CD4-positive, alpha-beta memory T cell (primary cell): ENCODE data around the gene DPAGT1. TPM values are rescaled to one million over a fixed set of nuclear protein-coding genes. Genes with fewer than 3 reads are reported as not detected.

Experiments used
- CTCF ChIA-PET: fragments of 350-600 bp; sonication (Branson Sonifier 250); formaldehyde crosslinking; loops from one replicate; lab custom pipeline; 2021; ENCODE audit warnings: inconsistent platforms; ENCODE audit not compliant: partially characterized antibody; lab: Charles Lee
- POLR2A ChIA-PET: fragments of 350-600 bp; sonication (Branson Sonifier 250); formaldehyde crosslinking; loops from one replicate; lab custom pipeline; 2021; ENCODE audit not compliant: partially characterized antibody; lab: Charles Lee
- DNase-seq, 5 donors: peaks; one replicate each; pipeline versions ENCODE4 v3.0.0 to v3.0.0-alpha.2; 2020 to 2022; ENCODE audit warnings: mixed read lengths in 1 of 5
- H3K27ac ChIP-seq: one replicate; pipeline ENCODE4 v1.7.0; 2013; ENCODE audit warnings: low read depth, low read length
- H3K27me3 ChIP-seq: 2 replicates; pipeline ENCODE4 v1.7.0; 2013; ENCODE audit warnings: mild to moderate bottlenecking, low read length, moderate library complexity; ENCODE audit not compliant: insufficient read depth
- H3K36me3 ChIP-seq: 2 replicates; pipeline ENCODE4 v1.7.0; 2013; ENCODE audit warnings: mild to moderate bottlenecking, low read length, moderate library complexity; ENCODE audit not compliant: insufficient read depth
- H3K4me1 ChIP-seq: 2 replicates; pipeline ENCODE4 v1.7.0; 2013; ENCODE audit warnings: mild to moderate bottlenecking, low read length, moderate library complexity; ENCODE audit not compliant: insufficient read depth
- H3K4me3 ChIP-seq, 2 donors: one replicate each; pipeline ENCODE4 v1.7.0; 2013; ENCODE audit warnings: low read length in 2 of 2, mild to moderate bottlenecking in 1 of 2
- H3K9me3 ChIP-seq, 2 donors: one replicate each; pipeline ENCODE4 v1.7.0; 2013; ENCODE audit warnings: low read length in 2 of 2, control low read depth in 1 of 2; ENCODE audit not compliant: control insufficient read depth in 1 of 2
- H3K27ac Mint-ChIP-seq, 7 donors: one replicate each; pipeline ENCODE4 v1.8.0; 2020 to 2021; ENCODE audit warnings: mixed read lengths in 7 of 7, mild to moderate bottlenecking in 6 of 7, inconsistent platforms in 3 of 7, moderate library complexity in 3 of 7
- H3K27me3 Mint-ChIP-seq, 2 donors: one replicate each; pipeline ENCODE4 v1.8.0; 2020 to 2021; ENCODE audit warnings: mixed read lengths in 2 of 2
- H3K36me3 Mint-ChIP-seq, 2 donors: one replicate each; pipeline ENCODE4 v1.8.0; 2020 to 2021; ENCODE audit warnings: mixed read lengths in 2 of 2, inconsistent platforms in 1 of 2, mild to moderate bottlenecking in 1 of 2
- H3K4me1 Mint-ChIP-seq, 4 donors: one replicate each; pipeline ENCODE4 v1.8.0; 2020 to 2021; ENCODE audit warnings: mixed read lengths in 4 of 4, mild to moderate bottlenecking in 1 of 4
- H3K4me3 Mint-ChIP-seq, 8 donors: one replicate each; pipeline ENCODE4 v1.8.0; 2020 to 2021; ENCODE audit warnings: mixed read lengths in 8 of 8, mild to moderate bottlenecking in 7 of 8, moderate library complexity in 6 of 8, inconsistent platforms in 3 of 8
- H3K9me3 Mint-ChIP-seq, 8 donors: one replicate each; pipeline ENCODE4 v1.8.0; 2020 to 2021; ENCODE audit warnings: mixed read lengths in 8 of 8, mild to moderate bottlenecking in 5 of 8, inconsistent platforms in 3 of 8, moderate library complexity in 1 of 8
- intact Hi-C: fragments of 100-400 bp; cut with micrococcal nuclease; formaldehyde crosslinking; loops from one replicate; pipeline ENCODE4 v1.15.1; 2023
- polyA plus RNA-seq, 2 donors: library from polyadenylated mRNA; unstranded; fragments of 300-500 nt; fragmentation: Illumina TruSeq; gene quantifications; one replicate each; pipeline ENCODE4 v1.2.3, GENCODE V29; 2021
- total RNA-seq, 2 experiments: library from RNA; stranded (reverse); gene quantifications; one replicate each; pipeline ENCODE4 v1.2.3, GENCODE V29; 2021

DPAGT1 gene
- total and polyA plus RNA-seq, 4 experiments from 2014 or later = 32.9 to 52.3 (median 52.2) TPM

DNA sequence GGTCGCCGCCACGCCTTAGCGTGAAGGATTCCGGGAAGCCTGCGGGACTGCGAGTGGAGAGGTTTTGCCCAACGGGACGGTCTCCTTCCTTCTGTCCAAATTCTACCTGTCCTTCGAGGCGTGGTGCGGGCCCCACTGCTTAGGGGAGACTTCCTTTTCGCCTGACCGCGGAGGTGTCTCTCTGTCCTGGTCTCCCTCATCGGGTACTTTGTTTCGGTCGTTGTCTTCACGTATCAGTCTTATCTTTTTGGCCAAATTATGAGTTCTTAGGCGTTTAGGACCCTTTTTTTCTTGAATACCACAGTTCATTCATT, 20.1 kb upstream of the DPAGT1 start:
- H3K9me3 ChIP-seq = no peaks in the 10 kb centered on the region
- peaks cover 10% of the 10 kb centered on the region for H3K36me3 ChIP-seq
- no peaks in the 10 kb centered on the region for H3K9me3 Mint-ChIP-seq
- peak overlapping the region; percentile 85 for H3K27ac ChIP-seq
- peak overlapping the region; percentile 78 to 90 for H3K4me3 ChIP-seq
- intact Hi-C loops = loop anchor here (1.0 to 5.0 kb wide), 6 partner anchors 14 to 103 kb away; partner anchors contain the start of genes C2CD2L, NLRX1, RPS25 and TRAPPC4
- peaks cover 26 to 56% (median 29%) of the 10 kb centered on the region in 4 donors for H3K4me1 Mint-ChIP-seq
- peak overlapping the region; percentile 88 to 99 (median 95) for H3K4me3 Mint-ChIP-seq
- peak overlapping the region; percentile 90 to 98 (median 94) for H3K27ac Mint-ChIP-seq
- peaks cover 27% of the 10 kb centered on the region for H3K4me1 ChIP-seq
- POLR2A ChIA-PET = interaction anchor here (0.8 to 9.3 kb wide), 12 partner anchors 9 to 199 kb away, joined by 3 to 118 read pairs (median 7); partner anchors contain the start of genes ABCG4, C2CD2L, DPAGT1 and HMBS
- no peaks in the 10 kb centered on the region for H3K27me3 Mint-ChIP-seq
- no peak for DNase-seq
- CTCF ChIA-PET = interaction anchor here (1.0 to 2.6 kb wide), 10 partner anchors 12 to 84 kb away, joined by 3 to 11 read pairs (median 4); partner anchors contain the start of genes CBL, DPAGT1, HYOU1 and VPS11
- H3K36me3 Mint-ChIP-seq = peaks cover 16 to 29% of the 10 kb centered on the region in 2 donors
- H3K27me3 ChIP-seq = no peaks in the 10 kb centered on the region

DNA sequence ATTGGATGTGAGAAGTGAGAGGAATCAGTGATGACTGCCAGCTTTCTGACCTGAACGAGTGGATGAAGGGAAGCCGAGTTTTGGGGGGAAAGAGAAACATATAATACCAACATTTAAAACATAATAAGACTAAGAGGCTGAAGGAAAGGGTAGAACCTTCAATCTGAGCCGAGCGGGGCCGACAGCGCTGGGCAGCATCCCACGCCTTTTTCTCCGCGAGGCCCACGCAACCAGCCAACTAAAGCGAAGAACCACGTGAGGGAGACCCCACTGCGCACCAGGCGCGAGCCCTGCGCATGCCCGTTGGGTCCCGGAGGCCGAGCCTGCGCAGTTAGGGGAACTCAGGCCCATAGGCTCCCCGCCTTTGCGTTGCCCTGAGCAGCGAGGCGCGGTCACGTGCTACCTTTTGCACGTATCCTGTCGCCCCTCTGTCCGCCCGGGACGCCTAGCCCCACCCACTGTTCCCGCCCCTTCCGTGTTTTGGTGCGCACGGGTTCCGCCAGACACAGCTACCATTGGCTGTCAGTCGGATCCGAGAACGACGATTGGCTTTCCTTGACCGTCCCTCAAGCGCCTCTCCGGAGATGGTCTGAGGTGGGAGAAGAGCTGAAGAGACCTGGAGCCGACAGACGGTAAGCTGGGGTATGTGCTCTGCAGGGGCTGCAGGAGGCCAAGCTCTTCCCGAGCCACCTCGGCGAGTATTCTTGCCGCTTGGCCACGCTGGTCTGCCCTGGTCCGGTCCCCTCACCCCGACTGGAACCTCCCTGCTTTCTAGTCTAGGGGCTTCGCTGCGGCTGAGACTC, 19.6 kb upstream of the DPAGT1 start, which contains the start of gene HINFP:
HINFP (plus strand) TSS at position 573 of the 803 bp plus-strand sequence. CDS start 5,365 bp downstream, outside the sequence.
- H3K36me3 Mint-ChIP-seq = peaks cover 14 to 26% of the 10 kb centered on the region in 2 donors
- Histone ChIP-seq H3K27ac (peak within 1 kb of the TSS; percentile 85), H3K9me3 (no peaks in the 10 kb centered on the region), H3K4me3 (peak within 1 kb of the TSS; percentile 78 to 90), H3K27me3 (no peaks in the 10 kb centered on the region), H3K4me1 (peaks cover 33% of the 10 kb centered on the region), H3K36me3 (peaks cover 10% of the 10 kb centered on the region)
- no peaks in the 10 kb centered on the region for H3K27me3 Mint-ChIP-seq
- peaks cover 24 to 51% (median 28%) of the 10 kb centered on the region in 4 donors for H3K4me1 Mint-ChIP-seq
- peak within 1 kb of the TSS; percentile 88 to 99 (median 95) for H3K4me3 Mint-ChIP-seq
- ChIA-PET POLR2A (interaction anchor here (0.6 to 9.3 kb wide), 17 partner anchors 9 to 762 kb away, joined by 3 to 118 read pairs (median 5); partner anchors contain the start of genes ABCG4, C2CD2L, DPAGT1 and HMBS), CTCF (interaction anchor here (0.7 to 2.6 kb wide), 13 partner anchors 10 to 85 kb away, joined by 3 to 11 read pairs (median 4); partner anchors contain the start of genes C2CD2L, CBL, DPAGT1 and HYOU1)
- peak; percentile 97 to 100 (median 99) for DNase-seq
- intact Hi-C loops = loop anchor here (1.0 to 5.0 kb wide), 6 partner anchors 14 to 103 kb away; partner anchors contain the start of genes C2CD2L, NLRX1, RPS25 and TRAPPC4
- peak within 1 kb of the TSS; percentile 90 to 98 (median 94) for H3K27ac Mint-ChIP-seq
- H3K9me3 Mint-ChIP-seq = no peaks in the 10 kb centered on the region

DNA sequence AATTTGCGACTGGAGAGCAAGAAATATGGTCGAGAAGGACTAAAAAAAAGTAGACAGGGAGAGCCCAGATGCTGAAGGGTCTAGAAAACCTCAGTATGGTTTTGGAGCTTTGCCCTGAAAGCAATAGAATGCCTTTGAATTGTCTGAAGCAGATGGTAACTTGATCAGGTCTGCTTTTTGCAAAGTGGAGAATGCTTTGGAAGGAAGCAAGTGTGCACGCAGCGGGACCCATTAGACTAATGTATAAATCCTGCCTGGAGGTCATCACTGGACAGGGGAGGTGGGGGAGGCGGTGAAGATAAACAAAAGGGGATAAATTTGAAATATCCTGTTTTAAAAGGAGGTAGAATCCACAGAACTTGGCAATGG, 19.0 kb upstream of the DPAGT1 start:
- peak overlapping the region; percentile 50 to 78 for H3K4me3 ChIP-seq
- DNase-seq = no peak
- H3K27me3 ChIP-seq = no peaks in the 10 kb centered on the region
- peak overlapping the region; percentile 85 for H3K27ac ChIP-seq
- H3K36me3 Mint-ChIP-seq = peaks cover 18 to 28% of the 10 kb centered on the region in 2 donors
- POLR2A ChIA-PET = interaction anchor here (0.7 to 9.3 kb wide), 12 partner anchors 8 to 761 kb away, joined by 3 to 118 read pairs (median 6); partner anchors contain the start of genes ABCG4, C2CD2L, DPAGT1 and TRAPPC4
- H3K4me1 Mint-ChIP-seq = peaks cover 27 to 56% (median 32%) of the 10 kb centered on the region in 4 donors
- H3K9me3 Mint-ChIP-seq = no peaks in the 10 kb centered on the region
- H3K27ac Mint-ChIP-seq = peak overlapping the region; percentile 90 to 98 (median 94)
- intact Hi-C loops = loop anchor here (1.0 to 5.0 kb wide), 6 partner anchors 13 to 102 kb away; partner anchors contain the start of genes C2CD2L, NLRX1, RPS25 and TRAPPC4
- H3K36me3 ChIP-seq = peaks cover 9% of the 10 kb centered on the region
- H3K27me3 Mint-ChIP-seq = no peaks in the 10 kb centered on the region
- CTCF ChIA-PET = interaction anchor here (0.8 to 1.4 kb wide), 5 partner anchors 9 to 86 kb away, joined by 3 to 5 read pairs (median 4); partner anchors contain the start of genes C2CD2L and CBL
- H3K9me3 ChIP-seq = no peaks in the 10 kb centered on the region
- H3K4me3 Mint-ChIP-seq = peak overlapping the region; percentile 88 to 99 (median 95)
- peaks cover 39% of the 10 kb centered on the region for H3K4me1 ChIP-seq

DNA sequence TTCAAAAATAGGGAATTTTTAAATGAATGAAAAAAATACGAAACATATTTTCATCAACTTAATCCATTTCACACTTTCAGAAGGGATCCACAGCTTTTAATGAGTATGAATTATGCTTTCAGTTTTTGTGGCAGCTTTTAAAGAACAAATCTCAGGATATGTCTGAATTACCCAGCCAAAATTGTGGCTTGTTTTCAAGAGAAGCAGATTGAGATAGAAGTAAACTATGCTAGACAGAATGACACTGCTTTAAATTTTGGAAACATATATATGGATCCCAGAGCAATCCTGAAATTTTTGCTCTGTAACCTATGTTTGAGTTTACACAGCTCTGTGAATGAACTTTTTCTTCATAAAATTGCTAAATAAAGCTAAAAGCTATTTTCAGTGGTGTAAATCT, 17.3 kb upstream of the DPAGT1 start:
- POLR2A ChIA-PET = interaction anchor here (0.8 to 9.3 kb wide), 4 partner anchors 11 to 51 kb away, joined by 4 to 118 read pairs (median 58); partner anchors contain the start of genes C2CD2L, DPAGT1 and VPS11
- peaks cover 31 to 62% (median 41%) of the 10 kb centered on the region in 4 donors for H3K4me1 Mint-ChIP-seq
- peaks cover 55% of the 10 kb centered on the region for H3K4me1 ChIP-seq
- H3K27me3 ChIP-seq = no peaks in the 10 kb centered on the region
- CTCF ChIA-PET = interaction anchor here (1.1 to 1.9 kb wide), 4 partner anchors 10 to 33 kb away, joined by 3 to 6 read pairs (median 4); partner anchors contain the start of genes C2CD2L and DPAGT1
- no peak overlapping the region for H3K27ac ChIP-seq
- no peak overlapping the region for H3K4me3 Mint-ChIP-seq
- no peaks in the 10 kb centered on the region for H3K9me3 Mint-ChIP-seq
- no peaks in the 10 kb centered on the region for H3K9me3 ChIP-seq
- H3K27ac Mint-ChIP-seq = peak overlapping the region in 1 of 7 donors; percentile 15
- no peaks in the 10 kb centered on the region for H3K27me3 Mint-ChIP-seq
- H3K36me3 Mint-ChIP-seq = peaks cover 18 to 33% of the 10 kb centered on the region in 2 donors
- H3K36me3 ChIP-seq = peaks cover 7% of the 10 kb centered on the region
- intact Hi-C loops = no loop called here
- DNase-seq = no peak
- no peak overlapping the region for H3K4me3 ChIP-seq

DNA sequence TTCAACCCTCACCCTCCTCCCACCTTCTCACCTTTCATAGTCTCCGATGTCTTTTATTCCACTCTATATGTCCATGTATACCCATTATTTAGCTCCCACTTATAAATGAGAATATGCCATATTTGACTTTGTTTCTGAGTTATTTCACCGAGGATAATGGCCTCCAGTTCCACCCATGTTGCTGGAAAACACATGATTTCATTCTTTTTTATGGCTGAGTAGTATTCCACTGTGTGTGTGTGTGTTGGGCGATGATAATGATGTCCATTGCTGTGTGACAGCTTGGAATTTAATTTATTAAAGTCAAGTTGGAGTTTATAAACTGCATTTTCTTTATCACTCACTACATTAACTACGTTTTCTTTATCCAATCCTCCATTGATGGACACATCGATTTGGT, 16.6 kb upstream of the DPAGT1 start:
- ChIA-PET CTCF (interaction anchor here (1.0 to 1.9 kb wide), 5 partner anchors 9 to 32 kb away, joined by 3 to 6 read pairs (median 3); partner anchors contain the start of genes C2CD2L and DPAGT1), POLR2A (interaction anchor here (0.8 to 9.3 kb wide), 6 partner anchors 10 to 149 kb away, joined by 3 to 118 read pairs (median 20); partner anchors contain the start of genes C2CD2L, DPAGT1 and VPS11)
- Histone ChIP-seq H3K27ac (no peak overlapping the region), H3K4me3 (no peak overlapping the region), H3K9me3 (no peaks in the 10 kb centered on the region), H3K4me1 (peaks cover 56% of the 10 kb centered on the region), H3K36me3 (peaks cover 12% of the 10 kb centered on the region), H3K27me3 (no peaks in the 10 kb centered on the region)
- Mint-ChIP-seq H3K4me1 (peaks cover 31 to 64% (median 42%) of the 10 kb centered on the region in 4 donors), H3K4me3 (no peak overlapping the region), H3K36me3 (peaks cover 18 to 34% of the 10 kb centered on the region in 2 donors), H3K27ac (peak overlapping the region in 1 of 7 donors; percentile 13), H3K9me3 (no peaks in the 10 kb centered on the region), H3K27me3 (no peaks in the 10 kb centered on the region)
- intact Hi-C loops = no loop called here
- no peak for DNase-seq

DNA sequence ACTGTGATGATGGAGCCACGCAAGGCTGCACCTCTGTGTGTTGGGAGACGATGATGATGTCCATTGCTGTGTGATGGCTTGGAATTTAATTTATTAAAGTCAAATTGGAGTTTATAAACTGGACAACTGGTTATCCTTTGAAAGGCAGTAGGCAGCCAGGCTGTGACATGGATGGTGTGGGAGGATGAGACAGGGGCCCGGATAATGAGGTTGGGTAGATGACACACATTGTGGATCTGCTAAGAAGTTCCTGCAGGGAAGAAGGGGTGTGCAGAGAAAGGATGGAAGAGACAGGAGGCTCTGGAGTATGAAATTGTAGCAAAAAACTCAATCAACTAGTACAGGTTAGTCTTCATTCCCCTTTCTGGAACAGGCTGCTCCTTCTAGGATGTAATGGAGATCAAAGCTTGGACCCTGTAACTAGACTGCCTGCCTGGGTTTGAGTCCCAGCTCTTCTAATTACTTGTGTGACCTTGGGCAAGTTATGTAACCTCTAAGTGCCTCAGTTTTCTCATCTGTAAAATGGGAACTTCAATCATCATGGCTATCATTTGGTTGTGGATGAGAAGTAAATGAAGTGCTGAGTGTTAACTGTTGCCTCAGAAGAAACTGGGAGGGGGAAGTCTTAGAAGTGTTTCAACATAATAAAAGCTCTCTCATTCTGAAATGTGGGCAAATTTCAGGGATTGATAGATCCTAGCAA, 15.5 kb upstream of the DPAGT1 start:
- H3K36me3 ChIP-seq = peaks cover 22% of the 10 kb centered on the region
- intact Hi-C loops = no loop called here
- H3K4me1 ChIP-seq = peaks cover 45% of the 10 kb centered on the region
- no peak for DNase-seq
- H3K9me3 Mint-ChIP-seq = no peaks in the 10 kb centered on the region
- H3K27me3 Mint-ChIP-seq = no peaks in the 10 kb centered on the region
- no peaks in the 10 kb centered on the region for H3K27me3 ChIP-seq
- no peak overlapping the region for H3K27ac ChIP-seq
- ChIA-PET POLR2A (interaction anchor here (0.6 to 9.3 kb wide), 5 partner anchors 9 to 32 kb away, joined by 3 to 118 read pairs (median 32); partner anchors contain the start of genes C2CD2L, DPAGT1 and HMBS), CTCF (interaction anchor here (1.0 to 1.9 kb wide), 5 partner anchors 8 to 89 kb away, joined by 3 to 6 read pairs (median 5); partner anchors contain the start of genes CBL and DPAGT1)
- H3K27ac Mint-ChIP-seq = peak overlapping the region in 6 of 7 donors; percentile 32 to 88 (median 76)
- peak overlapping the region in 2 of 8 donors; percentile 47 to 49 for H3K4me3 Mint-ChIP-seq
- peaks cover 24 to 61% (median 33%) of the 10 kb centered on the region in 4 donors for H3K4me1 Mint-ChIP-seq
- peaks cover 27 to 36% of the 10 kb centered on the region in 2 donors for H3K36me3 Mint-ChIP-seq
- no peak overlapping the region for H3K4me3 ChIP-seq
- H3K9me3 ChIP-seq = no peaks in the 10 kb centered on the region
